Measurements from ENCODE around the gene NFAT5. TPM values are rescaled to one million over a fixed set of nuclear protein-coding genes. Genes with fewer than 3 reads are reported as not detected.

The NFAT5 gene
- total RNA-seq, 2 experiments from 2014 or later, result 19.5 to 21.2 TPM

DNA sequence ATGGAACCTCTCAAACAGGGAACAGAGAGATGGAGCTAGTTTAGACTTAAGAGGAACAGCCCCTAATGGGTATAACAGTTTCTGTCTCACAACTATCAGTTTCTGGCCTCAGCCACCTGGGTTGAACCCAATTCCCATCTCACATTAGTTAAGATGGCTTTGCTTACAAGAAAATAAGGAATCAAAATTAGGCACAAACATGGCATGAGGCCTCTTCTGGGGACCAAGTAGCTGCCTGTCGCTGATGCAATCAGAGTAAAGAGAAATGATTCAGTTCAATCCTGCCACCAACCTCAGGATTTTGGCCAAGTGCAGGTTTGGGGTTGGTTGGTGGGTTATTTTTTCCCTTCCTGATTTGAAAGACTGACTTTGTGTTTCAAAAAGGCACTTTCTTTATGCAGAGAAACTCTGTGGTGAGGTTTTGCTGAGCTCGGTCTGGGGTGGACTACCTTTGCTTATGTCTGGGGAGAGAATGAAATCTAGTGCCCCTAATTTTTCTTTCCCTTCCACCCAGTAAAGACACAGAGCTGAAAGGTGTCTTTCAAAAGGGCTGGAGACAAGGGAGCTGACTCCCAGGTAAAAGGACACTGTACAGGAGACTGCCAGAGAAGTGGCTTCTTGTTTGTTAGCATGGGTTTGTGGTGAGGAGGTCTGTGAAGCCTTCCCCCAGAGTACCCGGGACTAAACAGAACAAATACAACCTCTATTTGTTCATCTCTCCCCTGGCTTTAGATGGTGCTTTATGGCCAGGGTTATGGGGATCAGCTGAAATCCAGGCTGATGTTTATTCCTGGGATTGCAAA is 44.8 kb upstream of the NFAT5 start:
- no peaks in the 10 kb centered on the region for H3K36me3 Mint-ChIP-seq (ENCODE audit: low read depth)
- H3K4me1 ChIP-seq (ENCODE audit: insufficient read depth, low read length), result no peaks in the 10 kb centered on the region
- no peaks in the 10 kb centered on the region for H3K4me1 Mint-ChIP-seq (ENCODE audit: low read depth)
- no peak overlapping the region for H3K27ac ChIP-seq (ENCODE audit: low read depth in 1 of 2, low read length in 2 of 2)
- DNase-seq (no peak), ATAC-seq (ENCODE audit: poor library complexity) (no peak)
- no peak overlapping the region for H3K27ac Mint-ChIP-seq
- intact Hi-C loops (cut with DNase I, micrococcal nuclease), result no loop called here
- H3K4me3 Mint-ChIP-seq, result no peak overlapping the region
- ChIA-PET POLR2A (no interaction called here), CTCF (no interaction called here)
- TF ChIP-seq, protein P1, sequence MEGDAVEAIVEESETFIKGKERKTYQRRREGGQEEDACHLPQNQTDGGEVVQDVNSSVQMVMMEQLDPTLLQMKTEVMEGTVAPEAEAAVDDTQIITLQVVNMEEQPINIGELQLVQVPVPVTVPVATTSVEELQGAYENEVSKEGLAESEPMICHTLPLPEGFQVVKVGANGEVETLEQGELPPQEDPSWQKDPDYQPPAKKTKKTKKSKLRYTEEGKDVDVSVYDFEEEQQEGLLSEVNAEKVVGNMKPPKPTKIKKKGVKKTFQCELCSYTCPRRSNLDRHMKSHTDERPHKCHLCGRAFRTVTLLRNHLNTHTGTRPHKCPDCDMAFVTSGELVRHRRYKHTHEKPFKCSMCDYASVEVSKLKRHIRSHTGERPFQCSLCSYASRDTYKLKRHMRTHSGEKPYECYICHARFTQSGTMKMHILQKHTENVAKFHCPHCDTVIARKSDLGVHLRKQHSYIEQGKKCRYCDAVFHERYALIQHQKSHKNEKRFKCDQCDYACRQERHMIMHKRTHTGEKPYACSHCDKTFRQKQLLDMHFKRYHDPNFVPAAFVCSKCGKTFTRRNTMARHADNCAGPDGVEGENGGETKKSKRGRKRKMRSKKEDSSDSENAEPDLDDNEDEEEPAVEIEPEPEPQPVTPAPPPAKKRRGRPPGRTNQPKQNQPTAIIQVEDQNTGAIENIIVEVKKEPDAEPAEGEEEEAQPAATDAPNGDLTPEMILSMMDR (IDR thresholded peaks at IDR 0.05), result no peak
- H3K9me3 ChIP-seq (ENCODE audit: control insufficient read depth in 1 of 2, insufficient read depth in 1 of 2, low read length in 2 of 2), result no peaks in the 10 kb centered on the region
- no peaks in the 10 kb centered on the region for H3K27me3 ChIP-seq (ENCODE audit: control insufficient read depth in 1 of 2, insufficient read depth in 2 of 2, low read length in 2 of 2)
- no peak overlapping the region for H3K4me3 ChIP-seq (ENCODE audit: low read length)
- H3K27me3 Mint-ChIP-seq, result no peaks in the 10 kb centered on the region
- peaks cover 2% of the 10 kb centered on the region for H3K9me3 Mint-ChIP-seq
- no peaks in the 10 kb centered on the region for H3K36me3 ChIP-seq (ENCODE audit: insufficient read depth, low read length)

DNA sequence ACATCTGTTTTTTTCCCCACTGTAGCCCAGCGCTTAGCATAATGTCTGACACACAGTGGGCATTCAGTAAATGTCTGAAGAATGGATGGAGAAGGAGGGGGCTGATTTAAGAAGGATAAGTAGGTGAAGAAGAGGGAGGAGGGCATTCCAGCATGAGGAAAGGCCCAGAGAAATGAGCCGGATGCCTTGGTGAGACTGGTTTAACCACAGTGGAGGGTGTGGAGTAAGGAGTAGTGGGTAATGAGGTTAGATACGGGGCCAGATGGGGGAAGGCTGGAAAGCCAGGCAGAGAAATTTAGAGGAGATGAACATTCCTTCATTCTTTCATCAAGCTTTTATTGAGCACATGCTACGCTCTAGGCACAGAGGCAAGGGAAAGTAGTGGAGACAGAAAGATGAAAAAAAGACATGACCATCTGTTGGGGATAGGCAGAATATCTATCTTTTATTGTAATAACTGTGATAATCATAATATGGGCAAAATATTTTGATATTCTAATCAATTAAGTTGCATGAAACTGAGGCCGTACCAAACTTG is 43.7 kb upstream of the NFAT5 start:
- DNase-seq, result no peak
- no peaks in the 10 kb centered on the region for H3K27me3 ChIP-seq (ENCODE audit: control insufficient read depth in 1 of 2, insufficient read depth in 2 of 2, low read length in 2 of 2)
- TF ChIP-seq, protein P1 (IDR thresholded peaks at IDR 0.05), result no peak
- H3K27ac Mint-ChIP-seq, result no peak overlapping the region
- ChIA-PET POLR2A (no interaction called here), CTCF (no interaction called here)
- no peaks in the 10 kb centered on the region for H3K4me1 ChIP-seq (ENCODE audit: insufficient read depth, low read length)
- no peaks in the 10 kb centered on the region for H3K27me3 Mint-ChIP-seq
- intact Hi-C loops (cut with DNase I, micrococcal nuclease), result no loop called here
- no peaks in the 10 kb centered on the region for H3K9me3 ChIP-seq (ENCODE audit: control insufficient read depth in 1 of 2, insufficient read depth in 1 of 2, low read length in 2 of 2)
- H3K36me3 ChIP-seq (ENCODE audit: insufficient read depth, low read length), result no peaks in the 10 kb centered on the region
- no peak for ATAC-seq (ENCODE audit: poor library complexity)
- H3K27ac ChIP-seq (ENCODE audit: low read depth in 1 of 2, low read length in 2 of 2), result no peak overlapping the region
- peaks cover 2% of the 10 kb centered on the region for H3K9me3 Mint-ChIP-seq
- H3K36me3 Mint-ChIP-seq (ENCODE audit: low read depth), result no peaks in the 10 kb centered on the region
- H3K4me3 ChIP-seq (ENCODE audit: low read length), result no peak overlapping the region
- no peak overlapping the region for H3K4me3 Mint-ChIP-seq
- no peaks in the 10 kb centered on the region for H3K4me1 Mint-ChIP-seq (ENCODE audit: low read depth)

GRCh38 chr16:69522732-69523404 is 42.9 kb upstream of the NFAT5 start:
- H3K4me1 ChIP-seq (ENCODE audit: insufficient read depth, low read length), result no peaks in the 10 kb centered on the region
- H3K4me3 Mint-ChIP-seq, result no peak overlapping the region
- CTCF ChIA-PET, result no interaction called here
- no peaks in the 10 kb centered on the region for H3K36me3 Mint-ChIP-seq (ENCODE audit: low read depth)
- no peak overlapping the region for H3K27ac Mint-ChIP-seq
- H3K9me3 ChIP-seq (ENCODE audit: control insufficient read depth in 1 of 2, insufficient read depth in 1 of 2, low read length in 2 of 2), result no peaks in the 10 kb centered on the region
- TF ChIP-seq, protein P1 (IDR thresholded peaks at IDR 0.05), result no peak
- no peaks in the 10 kb centered on the region for H3K4me1 Mint-ChIP-seq (ENCODE audit: low read depth)
- no peaks in the 10 kb centered on the region for H3K27me3 Mint-ChIP-seq
- H3K9me3 Mint-ChIP-seq, result peaks cover 2% of the 10 kb centered on the region
- no peak for DNase-seq
- intact Hi-C loops (cut with DNase I, micrococcal nuclease), result no loop called here
- no peak for ATAC-seq (ENCODE audit: poor library complexity)
- H3K36me3 ChIP-seq (ENCODE audit: insufficient read depth, low read length), result no peaks in the 10 kb centered on the region
- H3K27me3 ChIP-seq (ENCODE audit: control insufficient read depth in 1 of 2, insufficient read depth in 2 of 2, low read length in 2 of 2), result no peaks in the 10 kb centered on the region
- no peak overlapping the region for H3K27ac ChIP-seq (ENCODE audit: low read depth in 1 of 2, low read length in 2 of 2)
- POLR2A ChIA-PET, result no interaction called here
- no peak overlapping the region for H3K4me3 ChIP-seq (ENCODE audit: low read length)
